NCI-H2196 (cell line): Measurements from ENCODE around the gene E2F7.

Experiments used
- DNase-seq: peaks from one replicate; lab custom pipeline; 2025; ENCODE audit not compliant: unreplicated experiment; lab: John Stamatoyannopoulos, UW

Gene E2F7

GRCh38 chr12:77019920-77020319, 45.4 kb downstream of the E2F7 start:
- DNase-seq = no peak

- no peak for DNase-seq
Measured at GRCh38 chr12:77016606-77017005, 48.8 kb downstream of the E2F7 start.

- no peak for DNase-seq
Measured at GRCh38 chr12:77013091-77013490, 52.3 kb downstream of the E2F7 start.

- peak; percentile 83 for DNase-seq
Measured at GRCh38 chr12:77010691-77011548, 54.4 kb downstream of the E2F7 start.

GRCh38 chr12:77007476-77007875, 57.9 kb downstream of the E2F7 start:
- no peak for DNase-seq

GRCh38 chr12:77005611-77006098, 59.7 kb downstream of the E2F7 start:
- DNase-seq = no peak

- DNase-seq = no peak
Measured at GRCh38 chr12:77003914-77004313, 61.5 kb downstream of the E2F7 start.

GRCh38 chr12:77003246-77003645, 62.1 kb downstream of the E2F7 start:
- no peak for DNase-seq

GRCh38 chr12:77002382-77002781, 63.0 kb downstream of the E2F7 start:
- no peak for DNase-seq

GRCh38 chr12:77001276-77001675, 64.1 kb downstream of the E2F7 start:
- no peak for DNase-seq

- no peak for DNase-seq
Measured at GRCh38 chr12:76998908-76999556, 66.3 kb downstream of the E2F7 start.

- DNase-seq = no peak
Measured at GRCh38 chr12:76998386-76998785, 67.0 kb downstream of the E2F7 start.

- no peak for DNase-seq
Measured at GRCh38 chr12:76997011-76997780, 68.2 kb downstream of the E2F7 start.

GRCh38 chr12:76990716-76991115, 74.7 kb downstream of the E2F7 start:
- no peak for DNase-seq

GRCh38 chr12:76984566-76984965, 80.8 kb downstream of the E2F7 start:
- DNase-seq = no peak

- DNase-seq = no peak
Measured at GRCh38 chr12:76983420-76983819, 81.9 kb downstream of the E2F7 start.

- DNase-seq = no peak
Measured at GRCh38 chr12:76980196-76980595, 85.2 kb downstream of the E2F7 start.

- DNase-seq = no peak
Measured at GRCh38 chr12:76976777-76977382, 88.5 kb downstream of the E2F7 start.
